GM21619 (cell line): ENCODE measurements around the gene PLB1.

Experiments used
- ATAC-seq: cut with Tn5 transposase; IDR thresholded peaks from one replicate; pipeline ENCODE4 v1.9.1; 2021; ENCODE audit not compliant: unreplicated experiment

The PLB1 gene

GRCh38 chr2:28495551-28496250, at the start of gene PLB1:
TSS of gene PLB1 (plus strand) at chr2:28496060. CDS start at chr2:28496115, 55 bp downstream.
- ATAC-seq, result no peak

- no peak for ATAC-seq
These were observed 49.3 kb upstream of the PLB1 start for GRCh38 chr2:28446531-28446930.

- ATAC-seq, result no peak
These were observed 48.8 kb upstream of the PLB1 start for GRCh38 chr2:28447086-28447485.

GRCh38 chr2:28447943-28448792, 47.7 kb upstream of the PLB1 start:
- ATAC-seq, result no peak

- no peak for ATAC-seq
These were observed 47.1 kb upstream of the PLB1 start for GRCh38 chr2:28448793-28449100.

- ATAC-seq, result no peak
These were observed 46.8 kb upstream of the PLB1 start for GRCh38 chr2:28449126-28449487.

GRCh38 chr2:28449488-28450395, 46.1 kb upstream of the PLB1 start:
- ATAC-seq, result no peak

- no peak for ATAC-seq
These were observed 44.8 kb upstream of the PLB1 start for GRCh38 chr2:28450901-28451565.

- ATAC-seq, result peak; percentile 23
These were observed 43.9 kb upstream of the PLB1 start for GRCh38 chr2:28451793-28452533.

GRCh38 chr2:28452534-28453081, 43.3 kb upstream of the PLB1 start:
- peak; percentile 64 for ATAC-seq

GRCh38 chr2:28453396-28453795, 42.5 kb upstream of the PLB1 start:
- no peak for ATAC-seq

GRCh38 chr2:28454016-28454930, 41.6 kb upstream of the PLB1 start:
- ATAC-seq, result no peak

- ATAC-seq, result no peak
These were observed 38.6 kb upstream of the PLB1 start for GRCh38 chr2:28457237-28457636.

- no peak for ATAC-seq
These were observed 34.8 kb upstream of the PLB1 start for GRCh38 chr2:28461056-28461455.

GRCh38 chr2:28462122-28462521, 33.7 kb upstream of the PLB1 start:
- ATAC-seq, result no peak

GRCh38 chr2:28463211-28463816, 32.5 kb upstream of the PLB1 start:
- ATAC-seq, result no peak

- ATAC-seq, result no peak
These were observed 32.0 kb upstream of the PLB1 start for GRCh38 chr2:28463893-28464292.

GRCh38 chr2:28465148-28465885, 30.5 kb upstream of the PLB1 start:
- no peak for ATAC-seq
